Activated T-helper 1 cell treated with anti-CD3 and anti-CD28 coated beads, Interleukin-2, amount 50 U/mL, for 16 hours (primary cell): Measurements from ENCODE around the gene PPP2R1B.
"Not testable (repeated sequence)": the region's sequence is repeated elsewhere in the genome, so short reads cannot be mapped to it uniquely, and the experiment has no call there.

Experiments
- DNase-seq, 2 donors: peaks; one replicate each; pipeline ENCODE4 v3.0.0-alpha.2; 2020; ENCODE audit warnings: low read depth in 1 of 2, low spot score in 1 of 2

The PPP2R1B gene

DNA sequence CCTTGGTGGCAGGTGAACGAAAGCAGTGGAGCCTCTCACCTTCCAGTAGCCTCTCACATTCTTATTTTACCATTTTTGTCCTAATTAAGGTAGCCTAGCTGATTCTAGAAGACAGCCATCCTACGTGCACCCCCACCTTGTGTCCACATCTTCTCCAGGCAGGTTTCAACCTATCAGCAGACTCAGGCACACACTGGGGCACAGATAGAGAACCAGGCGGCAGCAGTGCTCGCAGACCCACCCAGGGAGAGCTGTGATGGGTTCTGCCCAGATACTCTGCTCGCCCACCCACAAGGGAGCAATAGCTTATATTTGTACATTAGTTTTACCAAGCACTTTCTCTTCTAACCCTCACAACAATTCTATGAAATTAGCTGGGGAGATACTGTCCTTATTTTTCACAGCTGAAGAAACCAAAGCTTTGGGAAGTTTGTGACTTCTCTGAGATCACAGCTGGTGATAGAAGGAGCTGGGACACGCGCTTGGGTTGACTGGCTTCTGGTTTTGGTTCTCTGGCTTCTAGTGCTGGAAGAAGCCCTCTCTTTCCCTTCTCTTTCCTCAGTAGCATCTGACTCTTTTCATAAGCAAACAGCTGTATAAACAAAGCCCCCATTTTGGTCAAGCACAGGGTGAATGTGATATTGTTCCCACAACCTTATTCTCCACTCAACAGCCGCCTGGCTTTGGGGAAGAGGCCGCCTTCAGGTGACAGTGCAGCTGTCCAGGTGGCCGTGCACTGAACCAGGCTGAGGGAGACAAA lies 36.9 kb downstream of the PPP2R1B start:
- no peak for DNase-seq

DNA sequence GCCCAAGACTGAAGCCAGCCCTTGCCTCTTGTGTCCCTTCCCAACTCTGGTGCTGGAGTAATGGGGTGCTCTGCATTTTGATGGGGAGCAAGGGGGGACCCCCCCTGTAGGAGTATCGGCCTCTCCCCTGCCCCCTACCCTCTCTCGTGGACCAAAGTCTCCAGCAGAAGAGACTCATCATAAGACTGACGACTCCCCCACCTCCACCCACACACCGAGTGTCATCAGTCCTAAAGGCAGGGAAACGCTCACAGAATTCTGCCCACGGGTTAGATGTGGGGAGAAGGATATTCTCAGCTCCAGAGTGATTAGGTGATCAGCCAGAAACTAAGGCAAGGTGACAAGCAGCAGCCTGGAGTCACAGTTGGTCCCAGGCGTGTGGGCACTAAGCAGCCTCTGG lies 38.8 kb downstream of the PPP2R1B start:
- no peak for DNase-seq

- no peak for DNase-seq
Observed at GRCh38 chr11:111726301-111726713, 39.9 kb downstream of the PPP2R1B start.

- DNase-seq: no peak
Observed at GRCh38 chr11:111725621-111726020, 40.6 kb downstream of the PPP2R1B start.

GRCh38 chr11:111724615-111725129 lies 41.5 kb downstream of the PPP2R1B start:
- DNase-seq: no peak

- no peak for DNase-seq
Observed at GRCh38 chr11:111723595-111723994, 42.6 kb downstream of the PPP2R1B start.

DNA sequence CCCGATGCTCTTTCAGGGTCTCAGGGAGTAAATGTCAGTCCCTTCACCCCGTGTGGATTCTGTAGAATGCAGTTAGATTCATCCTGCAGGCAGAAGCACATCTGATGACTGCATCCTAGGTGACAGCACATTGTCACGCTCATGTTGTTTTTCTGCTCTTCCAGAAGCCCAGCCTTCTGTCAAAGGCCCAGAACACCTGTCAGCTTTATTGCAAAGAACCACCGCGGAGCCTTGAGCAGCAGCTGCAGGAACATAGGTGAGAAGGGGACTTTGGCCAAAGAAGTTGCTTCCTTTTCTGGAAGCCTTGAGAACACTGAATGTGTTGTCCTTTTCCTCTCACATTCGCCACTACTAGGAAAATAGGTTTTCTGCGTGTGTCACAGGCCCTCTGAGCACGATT lies 43.7 kb downstream of the PPP2R1B start:
- DNase-seq: no peak

- DNase-seq: no peak
Observed at GRCh38 chr11:111720801-111721494, 45.2 kb downstream of the PPP2R1B start.

- DNase-seq: no peak
Observed at GRCh38 chr11:111719379-111719778, 46.8 kb downstream of the PPP2R1B start.

GRCh38 chr11:111718859-111719258 lies 47.3 kb downstream of the PPP2R1B start:
- DNase-seq: no peak

DNA sequence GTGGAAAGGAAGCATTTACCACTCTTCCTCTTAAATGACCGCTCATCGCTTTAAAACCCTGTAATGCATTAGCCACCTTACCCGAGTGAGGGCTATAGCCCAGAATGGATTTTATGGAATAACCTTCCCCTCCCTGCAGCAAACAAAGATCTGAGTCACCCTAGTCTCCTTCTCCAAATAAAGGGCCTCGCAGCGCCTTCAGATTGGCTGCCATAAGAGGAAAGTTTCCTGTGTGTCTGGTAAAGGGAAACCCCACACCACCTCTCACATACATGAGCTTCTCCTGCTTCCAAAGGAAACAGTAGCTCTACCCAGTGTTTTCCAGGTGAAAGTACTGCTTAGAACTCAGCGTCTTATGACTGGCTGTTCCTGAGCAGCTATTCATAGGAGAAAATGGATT lies 47.8 kb downstream of the PPP2R1B start:
- DNase-seq: no peak

DNA sequence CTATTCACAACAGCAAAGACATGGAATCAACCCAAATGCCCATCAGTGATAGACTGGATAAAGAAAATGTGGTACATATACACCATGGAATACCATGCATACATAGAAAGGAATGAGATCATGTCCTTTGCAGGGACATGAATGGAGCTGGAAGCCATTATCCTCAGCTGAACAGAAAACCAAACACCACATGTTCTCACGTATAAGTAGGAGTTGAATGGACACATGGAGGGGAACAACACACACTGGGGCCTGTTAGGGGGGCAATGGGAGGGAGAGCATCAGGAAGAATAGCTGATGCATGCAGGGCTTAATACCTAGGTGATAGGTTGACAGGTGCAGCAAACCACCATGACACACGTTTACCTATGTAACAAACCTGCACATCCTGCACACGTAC lies 48.5 kb downstream of the PPP2R1B start:
- not testable (repeated sequence) for DNase-seq

DNA sequence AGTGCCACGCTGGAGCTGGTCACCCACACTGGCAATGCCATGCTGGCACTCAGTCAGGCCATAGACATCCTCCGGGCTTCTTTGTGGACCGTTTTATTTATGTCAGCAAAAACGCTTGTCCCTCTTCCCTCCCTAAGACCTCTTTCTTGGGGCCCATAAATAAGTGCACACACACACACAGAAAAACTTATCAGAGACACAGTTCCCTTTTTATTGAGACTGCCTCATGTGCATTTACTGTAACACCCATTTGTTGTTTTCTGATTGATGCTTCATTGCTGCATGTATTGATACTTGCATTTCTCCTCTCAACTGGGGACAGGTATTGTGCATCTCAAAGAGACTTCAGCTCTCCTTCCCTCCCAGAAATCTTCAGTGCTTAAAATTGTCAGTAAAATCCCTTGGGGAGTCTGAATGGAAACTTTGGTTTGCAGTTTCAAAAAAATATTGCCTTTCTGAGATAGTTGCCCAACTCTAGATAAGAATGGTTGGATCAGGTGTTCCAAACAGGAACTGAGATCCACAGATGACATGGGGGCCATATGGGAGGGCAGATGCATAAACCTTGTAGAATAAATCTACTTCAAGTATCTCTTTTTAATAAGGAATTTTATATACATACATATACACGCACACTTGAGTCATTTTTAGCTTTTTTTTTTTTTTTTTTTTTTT lies 50.9 kb downstream of the PPP2R1B start:
- no peak for DNase-seq

DNA sequence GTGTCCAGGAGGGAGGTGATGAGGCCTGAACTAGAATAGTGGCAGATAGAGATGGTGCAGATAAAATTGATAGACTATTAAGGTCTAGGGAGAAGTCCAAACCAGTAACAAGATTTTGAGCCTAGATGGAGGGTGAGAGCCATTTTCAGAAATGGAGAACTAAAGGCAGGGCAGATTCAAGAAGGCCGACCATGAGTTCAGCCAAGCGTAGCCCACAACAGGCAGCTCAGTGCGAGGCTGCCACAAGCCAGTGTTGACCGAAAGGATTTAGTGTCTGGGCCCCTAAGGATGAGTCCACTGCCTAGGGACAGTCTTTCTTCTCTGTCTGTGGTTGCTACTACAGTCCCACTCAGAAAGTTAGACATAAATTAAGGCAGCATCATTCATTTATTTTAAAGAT lies 51.7 kb downstream of the PPP2R1B start:
- DNase-seq: no peak

- no peak for DNase-seq
Observed at GRCh38 chr11:111707691-111708067, 58.5 kb downstream of the PPP2R1B start.

- no peak for DNase-seq
Observed at GRCh38 chr11:111707039-111707690, 59.0 kb downstream of the PPP2R1B start.

DNA sequence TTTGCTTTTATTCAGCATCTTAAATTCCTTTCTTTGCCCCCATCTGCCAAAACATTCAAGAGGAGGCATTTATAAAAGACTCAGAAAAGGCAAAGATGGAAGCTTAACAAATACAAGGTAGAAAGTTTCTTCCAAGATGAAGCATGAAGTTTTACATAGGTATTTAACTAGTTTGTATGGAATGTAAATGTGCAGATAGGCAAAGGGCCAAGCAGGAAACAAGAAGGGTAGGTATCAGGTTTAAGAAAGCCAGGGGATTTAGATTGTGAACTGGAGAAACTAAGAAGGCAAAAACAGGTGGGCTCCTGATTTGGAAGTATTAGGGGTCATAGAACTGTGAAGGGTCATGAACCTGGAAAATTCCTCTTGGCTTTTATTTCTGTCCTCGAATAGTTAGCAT lies 62.6 kb downstream of the PPP2R1B start:
- no peak for DNase-seq

GRCh38 chr11:111702623-111703022 lies 63.6 kb downstream of the PPP2R1B start:
- DNase-seq: no peak

GRCh38 chr11:111700162-111700561 lies 66.0 kb downstream of the PPP2R1B start:
- DNase-seq: no peak

DNA sequence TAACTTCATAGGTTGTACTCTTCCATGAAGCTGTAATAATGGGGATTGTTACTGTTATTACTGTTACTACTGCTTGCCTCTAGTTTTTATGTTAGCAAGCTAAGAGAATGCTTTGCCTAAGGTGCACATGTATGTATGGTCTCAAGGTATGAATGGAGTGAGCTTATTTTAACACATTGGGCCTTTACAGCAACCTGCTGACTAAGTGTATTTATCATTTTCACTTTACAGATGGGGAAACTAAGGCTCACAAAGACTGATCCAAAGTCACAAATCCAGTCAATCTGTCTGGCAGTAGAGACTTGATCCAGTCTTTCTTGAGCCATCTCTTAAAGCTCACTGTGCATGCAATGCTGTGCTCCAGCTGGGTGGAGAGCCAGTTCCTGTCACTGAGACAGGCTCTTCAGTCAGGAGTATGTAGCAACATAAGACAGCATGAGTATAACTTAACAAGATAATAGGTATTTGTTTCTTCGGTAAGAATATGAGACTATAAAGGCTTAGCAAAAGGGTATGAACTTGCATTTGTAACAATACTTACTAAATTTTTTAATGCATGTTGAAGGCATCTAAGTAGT lies 66.5 kb downstream of the PPP2R1B start:
- no peak for DNase-seq
